ENCODE results near the gene DDX50.
"Not testable (repeated sequence)": the region's sequence is repeated elsewhere in the genome, so short reads cannot be mapped to it uniquely, and the experiment has no call there.

The DDX50 gene

GRCh38 chr10:68902382-68902781 is 1.3 kb downstream of the DDX50 start:
- no peak for DNase-seq

- no peak for DNase-seq
Measured at GRCh38 chr10:68924593-68924992, 23.5 kb downstream of the DDX50 start.

- DNase-seq = no peak
Measured at GRCh38 chr10:68925489-68925888, 24.4 kb downstream of the DDX50 start.

- DNase-seq = not testable (repeated sequence)
Measured at GRCh38 chr10:68929157-68929556, 28.0 kb downstream of the DDX50 start.

GRCh38 chr10:68929888-68930287 is 28.8 kb downstream of the DDX50 start:
- DNase-seq = not testable (repeated sequence)

GRCh38 chr10:68932860-68933259 is 31.7 kb downstream of the DDX50 start:
- not testable (repeated sequence) for DNase-seq

- no peak for DNase-seq
Measured at GRCh38 chr10:68934994-68935393, 33.9 kb downstream of the DDX50 start.

GRCh38 chr10:68938117-68938516 is 37.0 kb downstream of the DDX50 start:
- DNase-seq = no peak

- no peak for DNase-seq
Measured at GRCh38 chr10:68938884-68939283, 37.8 kb downstream of the DDX50 start.

- DNase-seq = not testable (repeated sequence)
Measured at GRCh38 chr10:68940917-68941316, 39.8 kb downstream of the DDX50 start.

- DNase-seq = no peak
Measured at GRCh38 chr10:68950598-68950997, 49.5 kb downstream of the DDX50 start.

- DNase-seq = no peak
Measured at GRCh38 chr10:68954904-68955303, 53.8 kb downstream of the DDX50 start.

GRCh38 chr10:68955355-68955831 is 54.3 kb downstream of the DDX50 start:
- DNase-seq = peak; percentile 20

GRCh38 chr10:68955832-68956532 is 54.9 kb downstream of the DDX50 start, which contains the start of gene DDX21:
DDX21 (plus strand) TSS chr10:68956170; CDS start chr10:68956226, 56 bp downstream.
- DNase-seq = peak; percentile 91

- no peak for DNase-seq
Measured at GRCh38 chr10:68957284-68957615, 56.1 kb downstream of the DDX50 start.

- DNase-seq = no peak
Measured at GRCh38 chr10:68957654-68958053, 56.5 kb downstream of the DDX50 start.

GRCh38 chr10:68959695-68960527 is 58.8 kb downstream of the DDX50 start:
- DNase-seq = no peak

- no peak for DNase-seq
Measured at GRCh38 chr10:68963151-68963550, 62.0 kb downstream of the DDX50 start.

- no peak for DNase-seq
Measured at GRCh38 chr10:68973975-68974374, 72.9 kb downstream of the DDX50 start.

- DNase-seq = not testable (repeated sequence)
Measured at GRCh38 chr10:68975936-68976473, 74.9 kb downstream of the DDX50 start.

GRCh38 chr10:68979738-68980137 is 78.6 kb downstream of the DDX50 start:
- not testable (repeated sequence) for DNase-seq

- no peak for DNase-seq
Measured at GRCh38 chr10:68981074-68981473, 80.0 kb downstream of the DDX50 start.

- no peak for DNase-seq
Measured at GRCh38 chr10:68982389-68982788, 81.3 kb downstream of the DDX50 start.

- DNase-seq = no peak
Measured at GRCh38 chr10:68987611-68988010, 86.5 kb downstream of the DDX50 start.

Data from activated naive CD4-positive, alpha-beta T cell treated with Interleukin-2 at 50 U/mL for 16 hours (primary cell).